Neural crest cell (in vitro differentiated cells): Measurements from ENCODE around the gene SNU13. TPM values are rescaled to one million over a fixed set of nuclear protein-coding genes. Genes with fewer than 3 reads are reported as not detected.

Experiments used
- DNase-seq: peaks from one replicate; pipeline ENCODE4 v3.0.0; 2021; ENCODE audit warnings: low read depth, mixed read lengths, low spot score
- H3K27ac Mint-ChIP-seq: one replicate; pipeline ENCODE4 v1.8.0; 2021; ENCODE audit warnings: mild to moderate bottlenecking, mixed read lengths; ENCODE audit not compliant: unreplicated experiment
- H3K27me3 Mint-ChIP-seq: 2 replicates; pipeline ENCODE4 v1.8.0; 2021; ENCODE audit warnings: low read depth, mild to moderate bottlenecking, mixed read lengths
- H3K36me3 Mint-ChIP-seq: 2 replicates; pipeline ENCODE4 v1.8.0; 2021; ENCODE audit warnings: low read depth, mild to moderate bottlenecking, mixed read lengths
- H3K4me1 Mint-ChIP-seq: 2 replicates; pipeline ENCODE4 v1.8.0; 2021; ENCODE audit warnings: mixed read lengths
- H3K4me3 Mint-ChIP-seq: one replicate; pipeline ENCODE4 v1.8.0; 2021; ENCODE audit warnings: mild to moderate bottlenecking, mixed read lengths
- H3K9me3 Mint-ChIP-seq: 2 replicates; pipeline ENCODE4 v1.8.0; 2021; ENCODE audit warnings: mixed read lengths
- CTCF ChIP-seq: fragments of 200-600 bp; sonication (generic); conservative IDR thresholded peaks from 2 replicates; pipeline ENCODE4 v1.5.0; 2021; ENCODE audit warnings: antibody characterized with exemption, mild to moderate bottlenecking
- total RNA-seq: library from RNA; stranded (reverse); gene quantifications from 2 replicates; pipeline ENCODE4 v1.2.1, GENCODE V29; 2021

Gene SNU13
- total RNA-seq, 1 donor from 2014 or later = 155 TPM

GRCh38 chr22:41722496-41722895 lies 33.8 kb upstream of the SNU13 start:
- Mint-ChIP-seq H3K9me3 (no peaks in the 10 kb centered on the region), H3K27me3 (no peaks in the 10 kb centered on the region), H3K27ac (no peak overlapping the region), H3K36me3 (no peaks in the 10 kb centered on the region), H3K4me1 (no peaks in the 10 kb centered on the region), H3K4me3 (no peak overlapping the region)
- no peak for DNase-seq
- TF ChIP-seq CTCF = no peak

- Mint-ChIP-seq H3K9me3 (no peaks in the 10 kb centered on the region), H3K4me3 (no peak overlapping the region), H3K27me3 (peaks cover 3% of the 10 kb centered on the region), H3K27ac (no peak overlapping the region), H3K4me1 (peaks cover 7% of the 10 kb centered on the region), H3K36me3 (no peaks in the 10 kb centered on the region)
- TF ChIP-seq CTCF = no peak
- DNase-seq = no peak
These were observed 24.3 kb upstream of the SNU13 start for GRCh38 chr22:41713004-41713403.

- H3K9me3 Mint-ChIP-seq = no peaks in the 10 kb centered on the region
- H3K27ac Mint-ChIP-seq = no peak overlapping the region
- peaks cover 3% of the 10 kb centered on the region for H3K27me3 Mint-ChIP-seq
- peaks cover 7% of the 10 kb centered on the region for H3K4me1 Mint-ChIP-seq
- H3K36me3 Mint-ChIP-seq = no peaks in the 10 kb centered on the region
- no peak overlapping the region for H3K4me3 Mint-ChIP-seq
- DNase-seq = no peak
- no peak for TF ChIP-seq CTCF
These were observed 20.7 kb upstream of the SNU13 start for GRCh38 chr22:41709341-41709740.

- H3K36me3 Mint-ChIP-seq = no peaks in the 10 kb centered on the region
- H3K27me3 Mint-ChIP-seq = no peaks in the 10 kb centered on the region
- DNase-seq = no peak
- no peaks in the 10 kb centered on the region for H3K4me1 Mint-ChIP-seq
- H3K4me3 Mint-ChIP-seq = no peak overlapping the region
- no peaks in the 10 kb centered on the region for H3K9me3 Mint-ChIP-seq
- no peak overlapping the region for H3K27ac Mint-ChIP-seq
- TF ChIP-seq CTCF = no peak
These were observed 14.1 kb upstream of the SNU13 start for GRCh38 chr22:41702763-41703162.

- H3K27me3 Mint-ChIP-seq = no peaks in the 10 kb centered on the region
- H3K9me3 Mint-ChIP-seq = no peaks in the 10 kb centered on the region
- H3K36me3 Mint-ChIP-seq = no peaks in the 10 kb centered on the region
- peaks cover 10% of the 10 kb centered on the region for H3K4me1 Mint-ChIP-seq
- H3K4me3 Mint-ChIP-seq = no peak overlapping the region
- DNase-seq = no peak
- H3K27ac Mint-ChIP-seq = no peak overlapping the region
- no peak for TF ChIP-seq CTCF
These were observed 11.4 kb upstream of the SNU13 start for GRCh38 chr22:41700108-41700364.
